HG03025 (cell line): ENCODE results near the gene OR13C2.

Source experiments
- ATAC-seq: cut with Tn5 transposase; IDR thresholded peaks from one replicate; pipeline ENCODE4 v1.9.1; 2021; ENCODE audit warnings: mild to moderate bottlenecking, moderate library complexity; ENCODE audit not compliant: unreplicated experiment, low FRiP score

OR13C2 gene

GRCh38 chr9:104555521-104555920 lies 49.9 kb downstream of the OR13C2 start:
- ATAC-seq: no peak
